Osteoblast (primary cell): ENCODE data around the gene CCDC102A. TPM values are rescaled to one million over a fixed set of nuclear protein-coding genes. Genes with fewer than 3 reads are reported as not detected.

ENCODE experiments used
- DNase-seq: peaks from one replicate; pipeline ENCODE4 v3.0.0; 2011; ENCODE audit warnings: low spot score, mixed read lengths; ENCODE audit not compliant: insufficient read length; ENCODE audit errors: missing footprints
- H2AFZ ChIP-seq: 2 replicates; pipeline ENCODE4 v1.6.0; 2011; ENCODE audit warnings: mild to moderate bottlenecking, low read length
- H3K27ac ChIP-seq: 2 replicates; pipeline ENCODE4 v1.5.1; 2011; ENCODE audit warnings: mild to moderate bottlenecking, low read depth, low read length, moderate library complexity
- H3K27me3 ChIP-seq: 2 replicates; pipeline ENCODE4 v1.6.0; 2012; ENCODE audit warnings: mild to moderate bottlenecking, control low read depth, inconsistent platforms, low read length, moderate library complexity; ENCODE audit not compliant: insufficient read depth
- H3K36me3 ChIP-seq: 2 replicates; pipeline ENCODE4 v1.5.1; 2011; ENCODE audit warnings: mild to moderate bottlenecking, low read length, control low read depth, moderate library complexity; ENCODE audit not compliant: insufficient read depth
- H3K4me1 ChIP-seq: 2 replicates; pipeline ENCODE4 v1.5.1; 2011; ENCODE audit warnings: mild to moderate bottlenecking, low read length, control low read depth, moderate library complexity; ENCODE audit not compliant: insufficient read depth
- H3K4me2 ChIP-seq: 2 replicates; pipeline ENCODE4 v1.6.0; 2011; ENCODE audit warnings: mild to moderate bottlenecking, low read length; ENCODE audit not compliant: insufficient read depth
- H3K4me3 ChIP-seq: fragments of 200-600 bp; sonication (generic); 3 replicates; pipeline ENCODE4 v1.5.1; 2012; ENCODE audit warnings: mild to moderate bottlenecking, low read length, inconsistent platforms; ENCODE audit not compliant: insufficient read depth
- H3K79me2 ChIP-seq: 2 replicates; pipeline ENCODE4 v1.6.0; 2012; ENCODE audit warnings: mild to moderate bottlenecking, low read length, control low read depth, inconsistent platforms; ENCODE audit not compliant: insufficient read depth
- H3K9me3 ChIP-seq: 2 replicates; pipeline ENCODE4 v1.5.1; 2011; ENCODE audit warnings: low read depth, low read length, control low read depth
- H4K20me1 ChIP-seq: 2 replicates; pipeline ENCODE4 v1.6.0; 2012; ENCODE audit warnings: mild to moderate bottlenecking, low read length, control low read depth; ENCODE audit not compliant: insufficient read depth
- total RNA-seq: library from RNA; depleted of rRNA; stranded (reverse); fragments of >200 nt; gene quantifications from 2 replicates; pipeline ENCODE4 v1.2.3, GENCODE V29; 2012
- TF ChIP-seq, protein P1 (sequence below): IDR thresholded peaks from 2 replicates; pipeline ENCODE4 v1.5.1; 2011; ENCODE audit warnings: mild to moderate bottlenecking, low read depth, low read length, moderate library complexity; ENCODE audit errors: extremely low read depth

The CCDC102A gene
- total RNA-seq, 1 donor = 9.8 TPM

DNA sequence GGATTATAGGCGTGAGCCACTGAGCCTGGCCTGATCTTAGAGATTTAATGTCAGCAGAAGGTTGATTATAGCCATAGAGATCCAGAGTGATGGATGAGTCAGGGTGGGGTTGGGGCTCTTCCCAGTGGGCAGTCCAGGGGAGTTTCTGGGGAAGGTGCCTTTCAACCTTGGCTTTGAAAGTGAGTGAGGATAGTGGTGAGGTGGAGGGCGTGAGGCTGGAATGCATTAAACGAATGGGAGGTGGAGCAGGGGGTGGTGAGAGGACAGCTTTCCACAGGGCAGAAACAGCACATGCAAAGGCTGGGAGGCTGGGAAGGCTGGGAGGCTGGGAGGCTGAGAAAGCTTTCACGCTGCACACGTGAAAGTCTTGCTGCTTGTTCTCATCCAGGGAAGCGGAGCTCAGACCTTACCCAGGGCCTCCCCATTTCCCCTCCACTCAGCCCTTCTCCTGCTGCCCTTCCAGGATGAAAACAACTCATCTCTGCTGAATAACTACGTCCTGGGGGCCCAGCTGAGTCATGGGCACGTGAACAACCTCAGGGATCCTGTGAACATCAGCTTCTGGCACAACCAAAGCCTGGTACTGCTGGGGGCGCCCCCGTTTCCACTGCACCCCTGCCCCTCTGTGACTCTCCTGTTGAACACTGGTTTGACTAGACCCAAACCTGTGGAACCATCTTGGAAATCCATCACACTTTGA is 28.4 kb upstream of the CCDC102A start:
- no peak overlapping the region for H3K4me2 ChIP-seq
- H2AFZ ChIP-seq = no peak overlapping the region
- TF ChIP-seq, protein P1, sequence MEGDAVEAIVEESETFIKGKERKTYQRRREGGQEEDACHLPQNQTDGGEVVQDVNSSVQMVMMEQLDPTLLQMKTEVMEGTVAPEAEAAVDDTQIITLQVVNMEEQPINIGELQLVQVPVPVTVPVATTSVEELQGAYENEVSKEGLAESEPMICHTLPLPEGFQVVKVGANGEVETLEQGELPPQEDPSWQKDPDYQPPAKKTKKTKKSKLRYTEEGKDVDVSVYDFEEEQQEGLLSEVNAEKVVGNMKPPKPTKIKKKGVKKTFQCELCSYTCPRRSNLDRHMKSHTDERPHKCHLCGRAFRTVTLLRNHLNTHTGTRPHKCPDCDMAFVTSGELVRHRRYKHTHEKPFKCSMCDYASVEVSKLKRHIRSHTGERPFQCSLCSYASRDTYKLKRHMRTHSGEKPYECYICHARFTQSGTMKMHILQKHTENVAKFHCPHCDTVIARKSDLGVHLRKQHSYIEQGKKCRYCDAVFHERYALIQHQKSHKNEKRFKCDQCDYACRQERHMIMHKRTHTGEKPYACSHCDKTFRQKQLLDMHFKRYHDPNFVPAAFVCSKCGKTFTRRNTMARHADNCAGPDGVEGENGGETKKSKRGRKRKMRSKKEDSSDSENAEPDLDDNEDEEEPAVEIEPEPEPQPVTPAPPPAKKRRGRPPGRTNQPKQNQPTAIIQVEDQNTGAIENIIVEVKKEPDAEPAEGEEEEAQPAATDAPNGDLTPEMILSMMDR = no peak
- H3K36me3 ChIP-seq = no peaks in the 10 kb centered on the region
- DNase-seq = no peak
- peaks cover 5% of the 10 kb centered on the region for H3K9me3 ChIP-seq
- no peak overlapping the region for H3K27ac ChIP-seq
- peaks cover 7% of the 10 kb centered on the region for H3K27me3 ChIP-seq
- H3K79me2 ChIP-seq = no peaks in the 10 kb centered on the region
- H4K20me1 ChIP-seq = no peaks in the 10 kb centered on the region
- H3K4me3 ChIP-seq = no peak overlapping the region
- no peaks in the 10 kb centered on the region for H3K4me1 ChIP-seq

DNA sequence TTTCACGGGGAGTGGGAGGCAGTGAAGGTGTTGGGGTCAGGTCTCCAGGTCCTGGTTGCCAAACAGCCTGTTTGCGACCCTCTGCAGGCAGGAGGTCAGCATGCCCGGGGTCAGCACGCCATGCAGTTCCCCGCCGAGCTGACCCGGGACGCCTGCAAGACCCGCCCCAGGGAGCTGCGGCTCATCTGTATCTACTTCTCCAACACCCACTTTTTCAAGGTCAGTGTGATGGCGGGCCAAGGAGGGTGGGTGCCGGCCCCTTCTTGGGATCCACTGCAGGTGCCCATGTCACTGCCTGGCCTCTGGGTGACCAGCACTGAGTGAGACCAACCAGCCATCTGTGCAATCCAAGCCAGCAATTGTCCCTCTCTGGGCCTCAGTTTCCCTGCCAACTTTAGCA is 27.4 kb upstream of the CCDC102A start:
- no peak for DNase-seq
- Histone ChIP-seq H2AFZ (no peak overlapping the region), H3K9me3 (peaks cover 5% of the 10 kb centered on the region), H3K27me3 (peaks cover 11% of the 10 kb centered on the region), H3K27ac (no peak overlapping the region), H3K4me1 (no peaks in the 10 kb centered on the region), H3K79me2 (no peaks in the 10 kb centered on the region), H3K36me3 (no peaks in the 10 kb centered on the region), H4K20me1 (no peaks in the 10 kb centered on the region), H3K4me3 (no peak overlapping the region), H3K4me2 (no peak overlapping the region)
- TF ChIP-seq, protein P1 = no peak

DNA sequence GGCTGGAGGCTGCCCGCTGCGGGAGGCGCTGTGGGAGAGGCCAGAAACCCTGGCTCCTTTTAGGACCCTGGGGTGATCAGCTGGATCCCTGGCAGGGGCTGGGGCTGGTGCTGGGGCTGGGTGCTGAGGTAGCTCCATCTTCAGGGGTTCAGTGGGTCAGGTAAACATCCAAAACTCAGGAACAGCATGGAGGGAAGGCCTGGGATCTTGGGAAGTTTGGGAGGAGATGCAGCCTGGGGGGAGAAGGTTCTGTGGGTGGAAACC is 27.0 kb upstream of the CCDC102A start:
- TF ChIP-seq, protein P1 = no peak
- DNase-seq = no peak

DNA sequence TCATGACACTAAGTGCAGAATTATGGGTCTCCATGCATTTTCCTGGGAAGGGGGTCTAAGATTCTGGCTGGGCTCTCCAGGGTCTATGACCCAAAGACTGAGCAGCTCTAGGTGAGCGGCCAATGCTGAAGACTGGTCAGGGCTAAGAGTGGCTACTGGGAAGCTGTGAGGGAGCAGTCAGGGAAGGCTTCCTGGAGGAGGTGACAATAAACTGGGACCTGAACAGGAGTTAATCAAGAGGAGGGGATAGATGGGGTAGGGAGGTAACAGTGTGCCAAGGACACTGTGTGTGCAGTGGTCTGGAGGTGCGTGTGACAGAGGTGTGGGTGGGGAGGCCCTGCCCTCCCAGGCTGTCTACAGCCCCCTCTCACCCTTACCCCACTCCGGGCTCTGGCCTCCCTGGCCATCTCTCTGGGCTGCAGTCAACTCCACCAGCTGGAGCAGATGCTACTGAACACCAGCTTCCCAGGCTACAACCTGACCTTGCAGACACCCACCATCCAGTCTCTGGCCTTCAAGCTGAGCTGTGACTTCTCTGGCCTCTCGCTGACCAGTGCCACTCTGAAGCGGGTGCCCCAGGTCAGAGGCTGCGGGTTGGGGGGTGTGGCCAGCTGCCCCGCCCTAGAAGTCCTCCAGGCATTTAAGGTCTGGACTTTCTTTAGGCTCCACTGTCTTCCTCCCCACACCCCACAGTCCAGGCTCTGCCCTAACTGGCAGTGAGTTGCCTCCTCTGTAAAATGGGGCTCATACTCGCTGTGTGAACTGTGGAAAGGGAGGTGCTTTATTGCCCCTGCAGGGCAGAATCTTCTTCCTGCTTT is 26.5 kb upstream of the CCDC102A start:
- peaks cover 20% of the 10 kb centered on the region for H3K27me3 ChIP-seq
- no peak for DNase-seq
- H2AFZ ChIP-seq = no peak overlapping the region
- H3K4me2 ChIP-seq = no peak overlapping the region
- no peak overlapping the region for H3K4me3 ChIP-seq
- TF ChIP-seq, protein P1 = no peak
- no peaks in the 10 kb centered on the region for H4K20me1 ChIP-seq
- peaks cover 5% of the 10 kb centered on the region for H3K9me3 ChIP-seq
- no peaks in the 10 kb centered on the region for H3K4me1 ChIP-seq
- H3K79me2 ChIP-seq = no peaks in the 10 kb centered on the region
- H3K27ac ChIP-seq = no peak overlapping the region
- H3K36me3 ChIP-seq = no peaks in the 10 kb centered on the region

More for the DNA sequence above, 27.0 kb upstream of the CCDC102A start:
- H3K4me1 ChIP-seq = no peaks in the 10 kb centered on the region
- no peaks in the 10 kb centered on the region for H3K36me3 ChIP-seq
- no peak overlapping the region for H2AFZ ChIP-seq
- H3K27ac ChIP-seq = no peak overlapping the region
- no peak overlapping the region for H3K4me2 ChIP-seq
- H3K9me3 ChIP-seq = peaks cover 5% of the 10 kb centered on the region
- H3K27me3 ChIP-seq = peaks cover 14% of the 10 kb centered on the region
- H4K20me1 ChIP-seq = no peaks in the 10 kb centered on the region
- no peak overlapping the region for H3K4me3 ChIP-seq
- H3K79me2 ChIP-seq = no peaks in the 10 kb centered on the region
